GM19035 (cell line): ENCODE results near the gene MRPS15.

Source experiments
- ATAC-seq: cut with Tn5 transposase; IDR thresholded peaks from one replicate; pipeline ENCODE4 v1.9.1; 2021; ENCODE audit not compliant: unreplicated experiment

MRPS15 gene

GRCh38 chr1:36425791-36426190 is 38.4 kb downstream of the MRPS15 start:
- no peak for ATAC-seq

- no peak for ATAC-seq
Observed at GRCh38 chr1:36421649-36422048, 42.5 kb downstream of the MRPS15 start.

- no peak for ATAC-seq
Observed at GRCh38 chr1:36420836-36421317, 43.3 kb downstream of the MRPS15 start.

GRCh38 chr1:36420409-36420808 is 43.8 kb downstream of the MRPS15 start:
- no peak for ATAC-seq

- no peak for ATAC-seq
Observed at GRCh38 chr1:36419569-36419968, 44.6 kb downstream of the MRPS15 start.

- ATAC-seq, result no peak
Observed at GRCh38 chr1:36419140-36419539, 45.0 kb downstream of the MRPS15 start.

- ATAC-seq, result no peak
Observed at GRCh38 chr1:36417931-36418330, 46.3 kb downstream of the MRPS15 start.

GRCh38 chr1:36415661-36416326 is 48.4 kb downstream of the MRPS15 start:
- no peak for ATAC-seq

- no peak for ATAC-seq
Observed at GRCh38 chr1:36414384-36414783, 49.8 kb downstream of the MRPS15 start.

- no peak for ATAC-seq
Observed at GRCh38 chr1:36411674-36412648, 52.2 kb downstream of the MRPS15 start.

GRCh38 chr1:36408479-36408878 is 55.7 kb downstream of the MRPS15 start:
- ATAC-seq, result no peak

GRCh38 chr1:36406440-36406839 is 57.7 kb downstream of the MRPS15 start:
- no peak for ATAC-seq
